Activated CD4-positive, alpha-beta T cell treated with anti-CD3 and anti-CD28 coated beads, Interleukin-10, Interleukin-2, amounts not matched to agents 100 ng/mL and 50 ng/mL, durations not matched to agents 16 hours and 8 hours (primary cell): ENCODE results near the gene BORCS5.
"Not testable (repeated sequence)": the region's sequence is repeated elsewhere in the genome, so short reads cannot be mapped to it uniquely, and the experiment has no call there.

Experiments
- DNase-seq: peaks from one replicate; pipeline ENCODE4 v3.0.0-alpha.2; 2020

Gene BORCS5

GRCh38 chr12:12356896-12357718 is at the start of gene BORCS5:
BORCS5 (plus strand) TSS chr12:12357078; CDS start chr12:12357452, 374 bp downstream.
- peak; percentile 100 for DNase-seq

GRCh38 chr12:12310695-12311094 is 46.2 kb upstream of the BORCS5 start:
- DNase-seq = not testable (repeated sequence)

- no peak for DNase-seq
These were observed 41.0 kb upstream of the BORCS5 start for GRCh38 chr12:12315838-12316237.

GRCh38 chr12:12319451-12320183 is 37.3 kb upstream of the BORCS5 start:
- no peak for DNase-seq

- no peak for DNase-seq
These were observed 33.8 kb upstream of the BORCS5 start for GRCh38 chr12:12323118-12323517.

GRCh38 chr12:12323591-12323990 is 33.3 kb upstream of the BORCS5 start:
- no peak for DNase-seq

GRCh38 chr12:12326262-12326661 is 30.6 kb upstream of the BORCS5 start:
- no peak for DNase-seq

GRCh38 chr12:12327802-12328201 is 29.1 kb upstream of the BORCS5 start:
- DNase-seq = peak; percentile 64

GRCh38 chr12:12331244-12331771 is 25.6 kb upstream of the BORCS5 start:
- no peak for DNase-seq

- no peak for DNase-seq
These were observed 25.0 kb upstream of the BORCS5 start for GRCh38 chr12:12331896-12332295.

GRCh38 chr12:12333407-12334366 is 23.2 kb upstream of the BORCS5 start:
- DNase-seq = no peak

- peak; percentile 74 for DNase-seq
These were observed 22.4 kb upstream of the BORCS5 start for GRCh38 chr12:12334367-12335040.

- DNase-seq = peak; percentile 31
These were observed 20.8 kb upstream of the BORCS5 start for GRCh38 chr12:12336049-12336411.

GRCh38 chr12:12336511-12336910 is 20.4 kb upstream of the BORCS5 start:
- no peak for DNase-seq

GRCh38 chr12:12338527-12339168 is 18.2 kb upstream of the BORCS5 start:
- no peak for DNase-seq

- peak; percentile 59 for DNase-seq
These were observed 6.9 kb upstream of the BORCS5 start, which contains the start of gene MANSC1 for GRCh38 chr12:12349711-12350665. MANSC1 (minus strand) TSS chr12:12350242; CDS start chr12:12343314, 6,928 bp downstream.

- DNase-seq = no peak
These were observed 5.9 kb upstream of the BORCS5 start for GRCh38 chr12:12350868-12351463.

GRCh38 chr12:12351468-12352185 is 5.3 kb upstream of the BORCS5 start:
- not testable (repeated sequence) for DNase-seq

GRCh38 chr12:12353276-12353675 is 3.6 kb upstream of the BORCS5 start:
- no peak for DNase-seq
